ENCODE results near the gene KIF2C. TPM values are rescaled to one million over a fixed set of nuclear protein-coding genes. Genes with fewer than 3 reads are reported as not detected.
A peak's percentile ranks its signal among the peaks of the same experiment; 100 is the strongest.

The KIF2C gene
- total and polyA plus RNA-seq, 9 of the 15 experiments (the other 6 are each of a cell fraction or from before 2014, with no cell fraction given) = 84.9 to 226 (median 169) TPM

DNA sequence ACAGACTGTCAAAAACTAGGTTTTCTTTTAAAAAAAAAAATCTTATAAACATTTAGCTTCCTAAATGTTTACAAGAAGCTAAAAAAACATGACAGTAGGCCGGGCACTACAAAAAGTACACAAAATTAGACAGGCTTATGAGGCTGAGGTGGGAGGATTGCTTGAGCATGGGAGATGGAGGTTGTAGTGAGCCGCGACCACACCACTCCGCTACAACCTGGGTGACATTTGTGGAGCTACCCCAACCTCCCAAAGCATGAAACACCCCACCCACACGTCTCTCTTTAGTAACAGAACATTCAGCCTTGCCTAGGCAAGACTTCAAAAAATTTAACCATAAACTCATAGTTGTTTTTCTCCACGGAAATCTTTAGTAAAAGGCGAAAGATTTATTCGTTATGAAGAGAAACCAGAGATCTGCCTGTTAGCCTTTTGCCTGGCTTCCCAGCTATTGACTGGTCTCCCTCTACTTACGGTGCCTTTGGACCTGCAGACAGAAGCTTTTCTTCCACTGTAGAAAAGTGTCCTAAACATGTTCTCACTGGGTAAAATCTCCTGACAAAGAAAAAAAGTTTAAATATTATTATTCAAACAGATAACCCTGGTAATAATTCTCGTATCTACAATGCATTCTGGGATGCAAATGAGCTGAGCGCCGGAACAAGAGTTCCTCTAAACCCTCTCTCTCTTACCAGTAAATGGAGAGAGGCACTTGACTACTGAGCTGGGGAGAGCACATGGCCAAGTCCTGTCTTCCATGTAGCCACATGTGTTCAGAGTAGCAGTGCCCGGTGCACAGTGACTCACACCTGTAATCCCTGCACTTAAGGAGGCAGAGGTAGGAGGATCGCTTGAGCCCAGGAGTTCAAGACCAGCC is 17.9 kb upstream of the KIF2C start (continued):
- TF ChIP-seq, protein P1, sequence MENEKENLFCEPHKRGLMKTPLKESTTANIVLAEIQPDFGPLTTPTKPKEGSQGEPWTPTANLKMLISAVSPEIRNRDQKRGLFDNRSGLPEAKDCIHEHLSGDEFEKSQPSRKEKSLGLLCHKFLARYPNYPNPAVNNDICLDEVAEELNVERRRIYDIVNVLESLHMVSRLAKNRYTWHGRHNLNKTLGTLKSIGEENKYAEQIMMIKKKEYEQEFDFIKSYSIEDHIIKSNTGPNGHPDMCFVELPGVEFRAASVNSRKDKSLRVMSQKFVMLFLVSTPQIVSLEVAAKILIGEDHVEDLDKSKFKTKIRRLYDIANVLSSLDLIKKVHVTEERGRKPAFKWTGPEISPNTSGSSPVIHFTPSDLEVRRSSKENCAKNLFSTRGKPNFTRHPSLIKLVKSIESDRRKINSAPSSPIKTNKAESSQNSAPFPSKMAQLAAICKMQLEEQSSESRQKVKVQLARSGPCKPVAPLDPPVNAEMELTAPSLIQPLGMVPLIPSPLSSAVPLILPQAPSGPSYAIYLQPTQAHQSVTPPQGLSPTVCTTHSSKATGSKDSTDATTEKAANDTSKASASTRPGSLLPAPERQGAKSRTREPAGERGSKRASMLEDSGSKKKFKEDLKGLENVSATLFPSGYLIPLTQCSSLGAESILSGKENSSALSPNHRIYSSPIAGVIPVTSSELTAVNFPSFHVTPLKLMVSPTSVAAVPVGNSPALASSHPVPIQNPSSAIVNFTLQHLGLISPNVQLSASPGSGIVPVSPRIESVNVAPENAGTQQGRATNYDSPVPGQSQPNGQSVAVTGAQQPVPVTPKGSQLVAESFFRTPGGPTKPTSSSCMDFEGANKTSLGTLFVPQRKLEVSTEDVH (IDR thresholded peaks at IDR 0.05; ENCODE audit: low read depth, partially characterized antibody) = peak; percentile 77
- TF ChIP-seq, protein P2, sequence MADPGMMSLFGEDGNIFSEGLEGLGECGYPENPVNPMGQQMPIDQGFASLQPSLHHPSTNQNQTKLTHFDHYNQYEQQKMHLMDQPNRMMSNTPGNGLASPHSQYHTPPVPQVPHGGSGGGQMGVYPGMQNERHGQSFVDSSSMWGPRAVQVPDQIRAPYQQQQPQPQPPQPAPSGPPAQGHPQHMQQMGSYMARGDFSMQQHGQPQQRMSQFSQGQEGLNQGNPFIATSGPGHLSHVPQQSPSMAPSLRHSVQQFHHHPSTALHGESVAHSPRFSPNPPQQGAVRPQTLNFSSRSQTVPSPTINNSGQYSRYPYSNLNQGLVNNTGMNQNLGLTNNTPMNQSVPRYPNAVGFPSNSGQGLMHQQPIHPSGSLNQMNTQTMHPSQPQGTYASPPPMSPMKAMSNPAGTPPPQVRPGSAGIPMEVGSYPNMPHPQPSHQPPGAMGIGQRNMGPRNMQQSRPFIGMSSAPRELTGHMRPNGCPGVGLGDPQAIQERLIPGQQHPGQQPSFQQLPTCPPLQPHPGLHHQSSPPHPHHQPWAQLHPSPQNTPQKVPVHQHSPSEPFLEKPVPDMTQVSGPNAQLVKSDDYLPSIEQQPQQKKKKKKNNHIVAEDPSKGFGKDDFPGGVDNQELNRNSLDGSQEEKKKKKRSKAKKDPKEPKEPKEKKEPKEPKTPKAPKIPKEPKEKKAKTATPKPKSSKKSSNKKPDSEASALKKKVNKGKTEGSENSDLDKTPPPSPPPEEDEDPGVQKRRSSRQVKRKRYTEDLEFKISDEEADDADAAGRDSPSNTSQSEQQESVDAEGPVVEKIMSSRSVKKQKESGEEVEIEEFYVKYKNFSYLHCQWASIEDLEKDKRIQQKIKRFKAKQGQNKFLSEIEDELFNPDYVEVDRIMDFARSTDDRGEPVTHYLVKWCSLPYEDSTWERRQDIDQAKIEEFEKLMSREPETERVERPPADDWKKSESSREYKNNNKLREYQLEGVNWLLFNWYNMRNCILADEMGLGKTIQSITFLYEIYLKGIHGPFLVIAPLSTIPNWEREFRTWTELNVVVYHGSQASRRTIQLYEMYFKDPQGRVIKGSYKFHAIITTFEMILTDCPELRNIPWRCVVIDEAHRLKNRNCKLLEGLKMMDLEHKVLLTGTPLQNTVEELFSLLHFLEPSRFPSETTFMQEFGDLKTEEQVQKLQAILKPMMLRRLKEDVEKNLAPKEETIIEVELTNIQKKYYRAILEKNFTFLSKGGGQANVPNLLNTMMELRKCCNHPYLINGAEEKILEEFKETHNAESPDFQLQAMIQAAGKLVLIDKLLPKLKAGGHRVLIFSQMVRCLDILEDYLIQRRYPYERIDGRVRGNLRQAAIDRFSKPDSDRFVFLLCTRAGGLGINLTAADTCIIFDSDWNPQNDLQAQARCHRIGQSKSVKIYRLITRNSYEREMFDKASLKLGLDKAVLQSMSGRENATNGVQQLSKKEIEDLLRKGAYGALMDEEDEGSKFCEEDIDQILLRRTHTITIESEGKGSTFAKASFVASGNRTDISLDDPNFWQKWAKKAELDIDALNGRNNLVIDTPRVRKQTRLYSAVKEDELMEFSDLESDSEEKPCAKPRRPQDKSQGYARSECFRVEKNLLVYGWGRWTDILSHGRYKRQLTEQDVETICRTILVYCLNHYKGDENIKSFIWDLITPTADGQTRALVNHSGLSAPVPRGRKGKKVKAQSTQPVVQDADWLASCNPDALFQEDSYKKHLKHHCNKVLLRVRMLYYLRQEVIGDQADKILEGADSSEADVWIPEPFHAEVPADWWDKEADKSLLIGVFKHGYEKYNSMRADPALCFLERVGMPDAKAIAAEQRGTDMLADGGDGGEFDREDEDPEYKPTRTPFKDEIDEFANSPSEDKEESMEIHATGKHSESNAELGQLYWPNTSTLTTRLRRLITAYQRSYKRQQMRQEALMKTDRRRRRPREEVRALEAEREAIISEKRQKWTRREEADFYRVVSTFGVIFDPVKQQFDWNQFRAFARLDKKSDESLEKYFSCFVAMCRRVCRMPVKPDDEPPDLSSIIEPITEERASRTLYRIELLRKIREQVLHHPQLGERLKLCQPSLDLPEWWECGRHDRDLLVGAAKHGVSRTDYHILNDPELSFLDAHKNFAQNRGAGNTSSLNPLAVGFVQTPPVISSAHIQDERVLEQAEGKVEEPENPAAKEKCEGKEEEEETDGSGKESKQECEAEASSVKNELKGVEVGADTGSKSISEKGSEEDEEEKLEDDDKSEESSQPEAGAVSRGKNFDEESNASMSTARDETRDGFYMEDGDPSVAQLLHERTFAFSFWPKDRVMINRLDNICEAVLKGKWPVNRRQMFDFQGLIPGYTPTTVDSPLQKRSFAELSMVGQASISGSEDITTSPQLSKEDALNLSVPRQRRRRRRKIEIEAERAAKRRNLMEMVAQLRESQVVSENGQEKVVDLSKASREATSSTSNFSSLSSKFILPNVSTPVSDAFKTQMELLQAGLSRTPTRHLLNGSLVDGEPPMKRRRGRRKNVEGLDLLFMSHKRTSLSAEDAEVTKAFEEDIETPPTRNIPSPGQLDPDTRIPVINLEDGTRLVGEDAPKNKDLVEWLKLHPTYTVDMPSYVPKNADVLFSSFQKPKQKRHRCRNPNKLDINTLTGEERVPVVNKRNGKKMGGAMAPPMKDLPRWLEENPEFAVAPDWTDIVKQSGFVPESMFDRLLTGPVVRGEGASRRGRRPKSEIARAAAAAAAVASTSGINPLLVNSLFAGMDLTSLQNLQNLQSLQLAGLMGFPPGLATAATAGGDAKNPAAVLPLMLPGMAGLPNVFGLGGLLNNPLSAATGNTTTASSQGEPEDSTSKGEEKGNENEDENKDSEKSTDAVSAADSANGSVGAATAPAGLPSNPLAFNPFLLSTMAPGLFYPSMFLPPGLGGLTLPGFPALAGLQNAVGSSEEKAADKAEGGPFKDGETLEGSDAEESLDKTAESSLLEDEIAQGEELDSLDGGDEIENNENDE (IDR thresholded peaks at IDR 0.05; ENCODE audit: low read depth, low read length) = peak; percentile 77
- peak; percentile 85 for TF ChIP-seq PRPF4 (IDR thresholded peaks at IDR 0.05; ENCODE audit: insufficient read depth, low read depth, low read length, poor library complexity, severe bottlenecking)
- TF ChIP-seq CBX5 (IDR thresholded peaks at IDR 0.05; ENCODE audit: borderline replicate concordance, low read depth) = 0 out of 2 replicates have a peak, but pooled peaks have one; percentile 16
- peak; percentile 88 for TF ChIP-seq NCOA1 (IDR thresholded peaks at IDR 0.05; ENCODE audit: low read depth)
- TF ChIP-seq, protein P3, sequence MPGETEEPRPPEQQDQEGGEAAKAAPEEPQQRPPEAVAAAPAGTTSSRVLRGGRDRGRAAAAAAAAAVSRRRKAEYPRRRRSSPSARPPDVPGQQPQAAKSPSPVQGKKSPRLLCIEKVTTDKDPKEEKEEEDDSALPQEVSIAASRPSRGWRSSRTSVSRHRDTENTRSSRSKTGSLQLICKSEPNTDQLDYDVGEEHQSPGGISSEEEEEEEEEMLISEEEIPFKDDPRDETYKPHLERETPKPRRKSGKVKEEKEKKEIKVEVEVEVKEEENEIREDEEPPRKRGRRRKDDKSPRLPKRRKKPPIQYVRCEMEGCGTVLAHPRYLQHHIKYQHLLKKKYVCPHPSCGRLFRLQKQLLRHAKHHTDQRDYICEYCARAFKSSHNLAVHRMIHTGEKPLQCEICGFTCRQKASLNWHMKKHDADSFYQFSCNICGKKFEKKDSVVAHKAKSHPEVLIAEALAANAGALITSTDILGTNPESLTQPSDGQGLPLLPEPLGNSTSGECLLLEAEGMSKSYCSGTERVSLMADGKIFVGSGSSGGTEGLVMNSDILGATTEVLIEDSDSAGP (CRISPR knock-in tag; IDR thresholded peaks at IDR 0.05) = peak; percentile 87
- no peak for TF ChIP-seq KAT8 (IDR thresholded peaks at IDR 0.05; ENCODE audit: low read depth)
- TF ChIP-seq TAF1 (IDR thresholded peaks at IDR 0.05; ENCODE audit: control insufficient read depth, extremely low read depth, insufficient read depth, low read length, severe bottlenecking) = peak; percentile 89
- peak; percentile 66 for TF ChIP-seq CBFA2T3 (IDR thresholded peaks at IDR 0.05)
- TF ChIP-seq TAF9B (IDR thresholded peaks at IDR 0.05; ENCODE audit: partially characterized antibody) = peak; percentile 99

All from K562 (cell line).